ENCODE results near the gene MTURN. TPM values are rescaled to one million over a fixed set of nuclear protein-coding genes. Genes with fewer than 3 reads are reported as not detected.

MTURN gene
- total RNA-seq, 6 experiments from 2014 or later = 2.2 to 5.2 (median 2.9) TPM

DNA sequence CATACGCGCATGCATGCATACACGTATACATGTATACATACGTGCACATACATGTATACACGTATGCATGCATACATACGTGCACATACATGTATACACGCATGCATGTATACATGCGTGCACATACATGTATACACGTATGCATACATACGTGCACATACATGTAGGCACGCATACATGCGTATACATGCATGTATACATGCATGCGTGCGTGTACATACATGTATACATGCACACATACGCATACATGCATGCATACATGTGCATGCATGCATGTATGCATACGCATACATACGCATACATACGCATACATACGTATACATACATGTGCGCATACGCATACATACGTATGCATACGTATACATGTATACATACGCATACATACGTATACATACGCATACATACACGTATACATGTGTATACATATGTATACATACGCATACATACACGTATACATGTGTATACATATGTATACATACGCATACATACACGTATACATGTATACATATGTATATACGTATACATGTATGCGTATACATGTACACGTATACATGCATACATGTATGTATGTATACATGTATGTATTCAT, 19.0 kb upstream of the MTURN start:
- no peaks in the 10 kb centered on the region for H3K4me1 ChIP-seq
- WGBS (ENCODE audit: insufficient coverage, low coverage, low lambda C conversion rate, missing lambda C conversion rate) = 86% methylated on average over 34 of the region's 34 CpGs
- no peaks in the 10 kb centered on the region for H3K36me3 ChIP-seq
- DNase-seq = no peak
- no peaks in the 10 kb centered on the region for H3K27me3 ChIP-seq
- intact Hi-C loops (cut with DNase I) = no loop called here
- H3K4me3 ChIP-seq = no peak overlapping the region
- TF ChIP-seq, protein P1, sequence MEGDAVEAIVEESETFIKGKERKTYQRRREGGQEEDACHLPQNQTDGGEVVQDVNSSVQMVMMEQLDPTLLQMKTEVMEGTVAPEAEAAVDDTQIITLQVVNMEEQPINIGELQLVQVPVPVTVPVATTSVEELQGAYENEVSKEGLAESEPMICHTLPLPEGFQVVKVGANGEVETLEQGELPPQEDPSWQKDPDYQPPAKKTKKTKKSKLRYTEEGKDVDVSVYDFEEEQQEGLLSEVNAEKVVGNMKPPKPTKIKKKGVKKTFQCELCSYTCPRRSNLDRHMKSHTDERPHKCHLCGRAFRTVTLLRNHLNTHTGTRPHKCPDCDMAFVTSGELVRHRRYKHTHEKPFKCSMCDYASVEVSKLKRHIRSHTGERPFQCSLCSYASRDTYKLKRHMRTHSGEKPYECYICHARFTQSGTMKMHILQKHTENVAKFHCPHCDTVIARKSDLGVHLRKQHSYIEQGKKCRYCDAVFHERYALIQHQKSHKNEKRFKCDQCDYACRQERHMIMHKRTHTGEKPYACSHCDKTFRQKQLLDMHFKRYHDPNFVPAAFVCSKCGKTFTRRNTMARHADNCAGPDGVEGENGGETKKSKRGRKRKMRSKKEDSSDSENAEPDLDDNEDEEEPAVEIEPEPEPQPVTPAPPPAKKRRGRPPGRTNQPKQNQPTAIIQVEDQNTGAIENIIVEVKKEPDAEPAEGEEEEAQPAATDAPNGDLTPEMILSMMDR (IDR thresholded peaks at IDR 0.05) = no peak
- TF ChIP-seq POLR2A (IDR thresholded peaks at IDR 0.05) = no peak
- peaks cover 0 to 12% (median 0%) of the 10 kb centered on the region in 4 donors for H3K9me3 ChIP-seq
- ATAC-seq = no peak
- no peak overlapping the region for H3K27ac ChIP-seq

DNA sequence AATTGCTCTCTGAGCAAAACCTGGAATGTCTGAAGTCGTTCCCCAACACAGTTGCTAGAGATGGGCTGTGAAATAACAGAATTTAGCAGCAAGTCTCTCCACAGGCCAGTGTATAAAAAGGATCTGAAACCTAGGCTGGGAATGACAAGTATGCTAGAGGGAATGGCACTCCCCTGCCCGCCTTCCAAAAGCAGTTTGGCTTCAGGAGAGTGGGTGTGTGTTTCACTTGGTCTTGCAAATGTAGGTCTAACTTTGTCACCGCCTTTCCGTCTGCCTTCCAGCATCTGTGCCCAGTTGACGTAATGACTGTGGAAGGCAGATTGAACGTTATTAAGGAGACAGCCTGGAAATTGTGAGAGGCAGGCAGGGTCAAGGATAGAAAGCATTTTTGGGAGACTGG, 18.0 kb upstream of the MTURN start:
- intact Hi-C loops (cut with DNase I) = no loop called here
- H3K27ac ChIP-seq = no peak overlapping the region
- no peak for DNase-seq
- no peak overlapping the region for H3K4me3 ChIP-seq
- TF ChIP-seq, protein P1 (IDR thresholded peaks at IDR 0.05) = no peak
- TF ChIP-seq POLR2A (IDR thresholded peaks at IDR 0.05) = no peak
- peaks cover 0 to 12% (median 0%) of the 10 kb centered on the region in 4 donors for H3K9me3 ChIP-seq
- WGBS (ENCODE audit: insufficient coverage, low coverage, low lambda C conversion rate, missing lambda C conversion rate) = 85% methylated on average over 6 of the region's 6 CpGs
- H3K36me3 ChIP-seq = no peaks in the 10 kb centered on the region
- no peak for ATAC-seq
- no peaks in the 10 kb centered on the region for H3K27me3 ChIP-seq
- peaks cover 0 to 9% (median 4%) of the 10 kb centered on the region in 4 donors for H3K4me1 ChIP-seq

DNA sequence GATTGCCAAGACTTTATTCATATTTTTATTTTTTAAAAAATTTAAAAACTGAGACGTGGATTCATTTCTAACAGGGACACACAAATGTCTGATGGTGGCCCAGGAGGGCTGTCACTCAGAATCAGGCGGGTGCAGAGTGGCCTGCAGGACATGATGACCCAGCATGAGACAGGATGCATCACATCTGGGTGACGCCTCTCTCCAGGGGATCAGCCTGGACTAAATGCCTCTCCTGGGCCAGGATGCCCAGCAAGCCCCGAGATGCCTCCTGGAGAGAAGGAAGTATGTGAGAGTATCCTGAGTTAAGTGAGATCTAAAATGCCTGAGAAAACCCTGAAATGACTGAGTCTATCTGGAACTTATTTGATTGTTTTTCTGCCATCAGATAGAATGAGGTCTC, 16.9 kb upstream of the MTURN start:
- Histone ChIP-seq H3K4me1 (peaks cover 0 to 16% (median 5%) of the 10 kb centered on the region in 4 donors), H3K36me3 (no peaks in the 10 kb centered on the region), H3K9me3 (peaks cover 0 to 8% (median 0%) of the 10 kb centered on the region in 4 donors), H3K27me3 (no peaks in the 10 kb centered on the region), H3K4me3 (no peak overlapping the region), H3K27ac (no peak overlapping the region)
- 83% methylated on average over 3 of the region's 4 CpGs for WGBS (ENCODE audit: insufficient coverage, low coverage, low lambda C conversion rate, missing lambda C conversion rate)
- DNase-seq (no peak), ATAC-seq (no peak)
- intact Hi-C loops (cut with DNase I) = no loop called here
- TF ChIP-seq POLR2A (IDR thresholded peaks at IDR 0.05) = no peak
- TF ChIP-seq, protein P1 (IDR thresholded peaks at IDR 0.05) = no peak

GRCh38 chr7:30119890-30120577, 14.8 kb upstream of the MTURN start:
- no peak for TF ChIP-seq POLR2A (IDR thresholded peaks at IDR 0.05)
- TF ChIP-seq, protein P1 (IDR thresholded peaks at IDR 0.05) = no peak
- ATAC-seq (no peak), DNase-seq (no peak)
- Histone ChIP-seq H3K9me3 (no peaks in the 10 kb centered on the region), H3K4me1 (peaks cover 0 to 18% (median 8%) of the 10 kb centered on the region in 4 donors), H3K4me3 (no peak overlapping the region), H3K36me3 (no peaks in the 10 kb centered on the region), H3K27me3 (no peaks in the 10 kb centered on the region), H3K27ac (no peak overlapping the region)
- intact Hi-C loops (cut with DNase I) = no loop called here
- 78% methylated on average over 4 of the region's 4 CpGs for WGBS (ENCODE audit: insufficient coverage, low coverage, low lambda C conversion rate, missing lambda C conversion rate)

Measured in right lobe of liver (tissue), 6 donors.